ENCODE data around the gene CACNA1A.

Gene CACNA1A

GRCh38 chr19:13164343-13165161 lies 341.7 kb downstream of the CACNA1A start (continued):
- TF ChIP-seq REST (tag by site-specific recombination; IDR thresholded peaks at IDR 0.05) (no peak), ZNF785 (tag by site-specific recombination; IDR thresholded peaks at IDR 0.05) (no peak), ZBTB8A (tag by site-specific recombination; IDR thresholded peaks at IDR 0.05) (peak; percentile 76), KLF10 (tag by site-specific recombination; IDR thresholded peaks at IDR 0.05) (no peak), ZNF449 (tag by site-specific recombination; IDR thresholded peaks at IDR 0.05) (0 out of 2 replicates have a peak, but pooled peaks have one; percentile 30), ZNF146 (tag by site-specific recombination; IDR thresholded peaks at IDR 0.05) (no peak), ZNF610 (tag by site-specific recombination; IDR thresholded peaks at IDR 0.05; ENCODE audit: borderline replicate concordance) (no peak), ZNF335 (tag by site-specific recombination; conservative IDR thresholded peaks at IDR 0.05) (peak; percentile 75), PRDM10 (tag by site-specific recombination; IDR thresholded peaks at IDR 0.05) (peak; percentile 88), ZNF792 (tag by site-specific recombination; IDR thresholded peaks at IDR 0.05) (no peak), ZNF670 (tag by site-specific recombination; IDR thresholded peaks at IDR 0.05; ENCODE audit: low read depth) (no peak), ZNF155 (tag by site-specific recombination; IDR thresholded peaks at IDR 0.05) (no peak), ZNF585B (tag by site-specific recombination; IDR thresholded peaks at IDR 0.05) (no peak), ZNF677 (tag by site-specific recombination; IDR thresholded peaks at IDR 0.05) (no peak), KLF7 (tag by site-specific recombination; IDR thresholded peaks at IDR 0.05; ENCODE audit: borderline replicate concordance) (peak; percentile 82; the same call in 1 of the 2 replicates)
- TF ChIP-seq, protein P1, sequence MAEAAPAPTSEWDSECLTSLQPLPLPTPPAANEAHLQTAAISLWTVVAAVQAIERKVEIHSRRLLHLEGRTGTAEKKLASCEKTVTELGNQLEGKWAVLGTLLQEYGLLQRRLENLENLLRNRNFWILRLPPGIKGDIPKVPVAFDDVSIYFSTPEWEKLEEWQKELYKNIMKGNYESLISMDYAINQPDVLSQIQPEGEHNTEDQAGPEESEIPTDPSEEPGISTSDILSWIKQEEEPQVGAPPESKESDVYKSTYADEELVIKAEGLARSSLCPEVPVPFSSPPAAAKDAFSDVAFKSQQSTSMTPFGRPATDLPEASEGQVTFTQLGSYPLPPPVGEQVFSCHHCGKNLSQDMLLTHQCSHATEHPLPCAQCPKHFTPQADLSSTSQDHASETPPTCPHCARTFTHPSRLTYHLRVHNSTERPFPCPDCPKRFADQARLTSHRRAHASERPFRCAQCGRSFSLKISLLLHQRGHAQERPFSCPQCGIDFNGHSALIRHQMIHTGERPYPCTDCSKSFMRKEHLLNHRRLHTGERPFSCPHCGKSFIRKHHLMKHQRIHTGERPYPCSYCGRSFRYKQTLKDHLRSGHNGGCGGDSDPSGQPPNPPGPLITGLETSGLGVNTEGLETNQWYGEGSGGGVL (tag by site-specific recombination; IDR thresholded peaks at IDR 0.05), result peak; percentile 40; the same call in 1 of the 2 replicates
- TF ChIP-seq, protein P2, sequence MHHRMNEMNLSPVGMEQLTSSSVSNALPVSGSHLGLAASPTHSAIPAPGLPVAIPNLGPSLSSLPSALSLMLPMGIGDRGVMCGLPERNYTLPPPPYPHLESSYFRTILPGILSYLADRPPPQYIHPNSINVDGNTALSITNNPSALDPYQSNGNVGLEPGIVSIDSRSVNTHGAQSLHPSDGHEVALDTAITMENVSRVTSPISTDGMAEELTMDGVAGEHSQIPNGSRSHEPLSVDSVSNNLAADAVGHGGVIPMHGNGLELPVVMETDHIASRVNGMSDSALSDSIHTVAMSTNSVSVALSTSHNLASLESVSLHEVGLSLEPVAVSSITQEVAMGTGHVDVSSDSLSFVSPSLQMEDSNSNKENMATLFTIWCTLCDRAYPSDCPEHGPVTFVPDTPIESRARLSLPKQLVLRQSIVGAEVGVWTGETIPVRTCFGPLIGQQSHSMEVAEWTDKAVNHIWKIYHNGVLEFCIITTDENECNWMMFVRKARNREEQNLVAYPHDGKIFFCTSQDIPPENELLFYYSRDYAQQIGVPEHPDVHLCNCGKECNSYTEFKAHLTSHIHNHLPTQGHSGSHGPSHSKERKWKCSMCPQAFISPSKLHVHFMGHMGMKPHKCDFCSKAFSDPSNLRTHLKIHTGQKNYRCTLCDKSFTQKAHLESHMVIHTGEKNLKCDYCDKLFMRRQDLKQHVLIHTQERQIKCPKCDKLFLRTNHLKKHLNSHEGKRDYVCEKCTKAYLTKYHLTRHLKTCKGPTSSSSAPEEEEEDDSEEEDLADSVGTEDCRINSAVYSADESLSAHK (tag by site-specific recombination; IDR thresholded peaks at IDR 0.05), result peak; percentile 46; the same call in 1 of the 2 replicates
- TF ChIP-seq, protein P3, sequence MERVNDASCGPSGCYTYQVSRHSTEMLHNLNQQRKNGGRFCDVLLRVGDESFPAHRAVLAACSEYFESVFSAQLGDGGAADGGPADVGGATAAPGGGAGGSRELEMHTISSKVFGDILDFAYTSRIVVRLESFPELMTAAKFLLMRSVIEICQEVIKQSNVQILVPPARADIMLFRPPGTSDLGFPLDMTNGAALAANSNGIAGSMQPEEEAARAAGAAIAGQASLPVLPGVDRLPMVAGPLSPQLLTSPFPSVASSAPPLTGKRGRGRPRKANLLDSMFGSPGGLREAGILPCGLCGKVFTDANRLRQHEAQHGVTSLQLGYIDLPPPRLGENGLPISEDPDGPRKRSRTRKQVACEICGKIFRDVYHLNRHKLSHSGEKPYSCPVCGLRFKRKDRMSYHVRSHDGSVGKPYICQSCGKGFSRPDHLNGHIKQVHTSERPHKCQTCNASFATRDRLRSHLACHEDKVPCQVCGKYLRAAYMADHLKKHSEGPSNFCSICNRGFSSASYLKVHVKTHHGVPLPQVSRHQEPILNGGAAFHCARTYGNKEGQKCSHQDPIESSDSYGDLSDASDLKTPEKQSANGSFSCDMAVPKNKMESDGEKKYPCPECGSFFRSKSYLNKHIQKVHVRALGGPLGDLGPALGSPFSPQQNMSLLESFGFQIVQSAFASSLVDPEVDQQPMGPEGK (tag by site-specific recombination; IDR thresholded peaks at IDR 0.05), result peak; percentile 78
- TF ChIP-seq, protein P4, sequence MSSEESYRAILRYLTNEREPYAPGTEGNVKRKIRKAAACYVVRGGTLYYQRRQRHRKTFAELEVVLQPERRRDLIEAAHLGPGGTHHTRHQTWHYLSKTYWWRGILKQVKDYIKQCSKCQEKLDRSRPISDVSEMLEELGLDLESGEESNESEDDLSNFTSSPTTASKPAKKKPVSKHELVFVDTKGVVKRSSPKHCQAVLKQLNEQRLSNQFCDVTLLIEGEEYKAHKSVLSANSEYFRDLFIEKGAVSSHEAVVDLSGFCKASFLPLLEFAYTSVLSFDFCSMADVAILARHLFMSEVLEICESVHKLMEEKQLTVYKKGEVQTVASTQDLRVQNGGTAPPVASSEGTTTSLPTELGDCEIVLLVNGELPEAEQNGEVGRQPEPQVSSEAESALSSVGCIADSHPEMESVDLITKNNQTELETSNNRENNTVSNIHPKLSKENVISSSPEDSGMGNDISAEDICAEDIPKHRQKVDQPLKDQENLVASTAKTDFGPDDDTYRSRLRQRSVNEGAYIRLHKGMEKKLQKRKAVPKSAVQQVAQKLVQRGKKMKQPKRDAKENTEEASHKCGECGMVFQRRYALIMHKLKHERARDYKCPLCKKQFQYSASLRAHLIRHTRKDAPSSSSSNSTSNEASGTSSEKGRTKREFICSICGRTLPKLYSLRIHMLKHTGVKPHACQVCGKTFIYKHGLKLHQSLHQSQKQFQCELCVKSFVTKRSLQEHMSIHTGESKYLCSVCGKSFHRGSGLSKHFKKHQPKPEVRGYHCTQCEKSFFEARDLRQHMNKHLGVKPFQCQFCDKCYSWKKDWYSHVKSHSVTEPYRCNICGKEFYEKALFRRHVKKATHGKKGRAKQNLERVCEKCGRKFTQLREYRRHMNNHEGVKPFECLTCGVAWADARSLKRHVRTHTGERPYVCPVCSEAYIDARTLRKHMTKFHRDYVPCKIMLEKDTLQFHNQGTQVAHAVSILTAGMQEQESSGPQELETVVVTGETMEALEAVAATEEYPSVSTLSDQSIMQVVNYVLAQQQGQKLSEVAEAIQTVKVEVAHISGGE (tag by site-specific recombination; conservative IDR thresholded peaks at IDR 0.05; ENCODE audit: low read depth), result peak; percentile 94

Data from HEK293 (cell line).